Smooth muscle cell (in vitro differentiated cells): Measurements from ENCODE around the gene HERPUD1. TPM values are rescaled to one million over a fixed set of nuclear protein-coding genes. Genes with fewer than 3 reads are reported as not detected.
"Not testable (repeated sequence)": the region's sequence is repeated elsewhere in the genome, so short reads cannot be mapped to it uniquely, and the experiment has no call there.

Experiments
- DNase-seq: peaks from one replicate; lab custom pipeline; 2025; ENCODE audit not compliant: unreplicated experiment; lab: John Stamatoyannopoulos, UW
- H2AFZ ChIP-seq: fragments of 200-600 bp; sonication (generic); 2 replicates; pipeline ENCODE4 v1.6.0; 2016; ENCODE audit warnings: antibody characterized with exemption, low read depth, mild to moderate bottlenecking
- H3F3A ChIP-seq: fragments of 200-600 bp; sonication (generic); 2 replicates; pipeline ENCODE4 v1.6.0; 2017; ENCODE audit warnings: antibody characterized with exemption, low read depth
- H3K27ac ChIP-seq: fragments of 200-600 bp; sonication (generic); 2 replicates; pipeline ENCODE4 v1.5.1; 2016; ENCODE audit warnings: low read depth, mild to moderate bottlenecking
- H3K27me3 ChIP-seq: fragments of 200-600 bp; sonication (generic); 2 replicates; pipeline ENCODE4 v1.6.1; 2016; ENCODE audit warnings: low read depth, mild to moderate bottlenecking
- H3K36me3 ChIP-seq: fragments of 200-600 bp; sonication (generic); 2 replicates; pipeline ENCODE4 v1.5.1; 2016; ENCODE audit warnings: low read depth
- H3K4me1 ChIP-seq: fragments of 200-600 bp; sonication (generic); 2 replicates; pipeline ENCODE4 v1.5.1; 2016; ENCODE audit warnings: low read depth
- H3K4me2 ChIP-seq: fragments of 200-600 bp; sonication (generic); 2 replicates; pipeline ENCODE4 v1.6.0; 2016; ENCODE audit warnings: mild to moderate bottlenecking
- H3K4me3 ChIP-seq: fragments of 200-600 bp; sonication (generic); 2 replicates; pipeline ENCODE4 v1.5.1; 2016; ENCODE audit warnings: mild to moderate bottlenecking
- H3K79me2 ChIP-seq: fragments of 200-600 bp; sonication (generic); 2 replicates; pipeline ENCODE4 v1.6.0; 2016; ENCODE audit warnings: low read depth, mild to moderate bottlenecking
- H3K9ac ChIP-seq: fragments of 200-600 bp; sonication (generic); 2 replicates; pipeline ENCODE4 v1.6.0; 2016; ENCODE audit warnings: low read depth
- H3K9me3 ChIP-seq: fragments of 200-600 bp; sonication (generic); replicated peaks from 2 replicates; pipeline ENCODE4 v1.5.1; 2016; ENCODE audit warnings: low read depth
- H4K20me1 ChIP-seq: fragments of 200-600 bp; sonication (generic); 2 replicates; pipeline ENCODE4 v1.6.0; 2016; ENCODE audit warnings: low read depth
- WGBS: methylation state at CpG from one replicate; pipeline ENCODE4 v1.1.7; 2016; ENCODE audit warnings: low lambda C conversion rate; 5-methylcytosine and 5-hydroxymethylcytosine counted together
- polyA plus RNA-seq: library from polyadenylated mRNA; unstranded; fragments of >200 nt; fragmentation: Nextera tagmentation; extraction: Ambion mirVana; gene quantifications from 2 replicates; pipeline ENCODE4 v1.2.1, GENCODE V29; 2016
- total RNA-seq: library from RNA; depleted of rRNA; stranded (reverse); fragments of >200 nt; gene quantifications from 2 replicates; pipeline ENCODE4 v1.2.3, GENCODE V29; 2014
- TF ChIP-seq, protein P1 (sequence below): fragments of 200-600 bp; sonication (generic); IDR thresholded peaks from 2 replicates; pipeline ENCODE4 v1.5.1; 2017; ENCODE audit warnings: borderline replicate concordance, mild to moderate bottlenecking, antibody characterized with exemption; ENCODE audit not compliant: insufficient read depth, poor library complexity, severe bottlenecking

Gene HERPUD1
- total and polyA plus RNA-seq, 2 experiments from 2014 or later = 253 to 291 TPM

GRCh38 chr16:56933828-56934598 lies 2.1 kb downstream of the HERPUD1 start:
- H3K4me3 ChIP-seq = peak overlapping the region; percentile 97
- peak overlapping the region; percentile 98 for H3K4me2 ChIP-seq
- TF ChIP-seq, protein P1, sequence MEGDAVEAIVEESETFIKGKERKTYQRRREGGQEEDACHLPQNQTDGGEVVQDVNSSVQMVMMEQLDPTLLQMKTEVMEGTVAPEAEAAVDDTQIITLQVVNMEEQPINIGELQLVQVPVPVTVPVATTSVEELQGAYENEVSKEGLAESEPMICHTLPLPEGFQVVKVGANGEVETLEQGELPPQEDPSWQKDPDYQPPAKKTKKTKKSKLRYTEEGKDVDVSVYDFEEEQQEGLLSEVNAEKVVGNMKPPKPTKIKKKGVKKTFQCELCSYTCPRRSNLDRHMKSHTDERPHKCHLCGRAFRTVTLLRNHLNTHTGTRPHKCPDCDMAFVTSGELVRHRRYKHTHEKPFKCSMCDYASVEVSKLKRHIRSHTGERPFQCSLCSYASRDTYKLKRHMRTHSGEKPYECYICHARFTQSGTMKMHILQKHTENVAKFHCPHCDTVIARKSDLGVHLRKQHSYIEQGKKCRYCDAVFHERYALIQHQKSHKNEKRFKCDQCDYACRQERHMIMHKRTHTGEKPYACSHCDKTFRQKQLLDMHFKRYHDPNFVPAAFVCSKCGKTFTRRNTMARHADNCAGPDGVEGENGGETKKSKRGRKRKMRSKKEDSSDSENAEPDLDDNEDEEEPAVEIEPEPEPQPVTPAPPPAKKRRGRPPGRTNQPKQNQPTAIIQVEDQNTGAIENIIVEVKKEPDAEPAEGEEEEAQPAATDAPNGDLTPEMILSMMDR = no peak
- H3K79me2 ChIP-seq = peaks cover 57% of the 10 kb centered on the region
- WGBS = 77% methylated on average over 8 of the region's 8 CpGs
- peaks cover 28% of the 10 kb centered on the region for H3K36me3 ChIP-seq
- H3K9me3 ChIP-seq = no peaks in the 10 kb centered on the region
- peak overlapping the region; percentile 97 for H3K9ac ChIP-seq
- peak overlapping the region; percentile 84 for H3K27ac ChIP-seq
- peaks cover 68% of the 10 kb centered on the region for H4K20me1 ChIP-seq
- no peak for DNase-seq
- H3K4me1 ChIP-seq = peaks cover 21% of the 10 kb centered on the region
- H3K27me3 ChIP-seq = no peaks in the 10 kb centered on the region
- peaks cover 16% of the 10 kb centered on the region for H3F3A ChIP-seq
- no peak overlapping the region for H2AFZ ChIP-seq

DNA sequence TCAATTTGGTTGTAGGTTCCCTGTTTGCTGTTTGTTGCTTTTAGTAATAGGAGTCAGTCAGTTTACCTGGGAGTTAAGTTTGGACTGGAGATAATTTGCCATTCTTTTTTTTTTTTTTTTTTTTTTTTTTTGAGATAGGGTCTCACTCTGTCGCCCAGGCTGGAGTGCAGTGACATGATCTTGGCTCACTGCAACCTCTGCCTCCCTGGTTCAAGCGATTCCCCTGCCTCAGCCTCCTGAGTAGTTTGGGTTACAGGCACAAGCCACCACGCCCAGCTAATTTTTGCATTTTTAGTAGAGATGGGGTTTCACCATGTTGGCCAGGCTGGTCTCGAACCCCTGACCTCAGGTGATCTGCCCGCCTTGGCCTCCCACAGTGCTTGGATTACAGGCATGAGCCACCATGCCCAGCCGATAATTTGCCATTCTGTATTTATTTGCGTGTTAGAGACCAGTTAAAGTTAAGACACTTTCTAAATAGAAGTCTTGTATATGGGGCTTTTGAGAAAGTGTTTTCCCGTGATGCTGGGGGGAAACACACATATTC lies 2.7 kb downstream of the HERPUD1 start:
- H3K9me3 ChIP-seq, H3K27me3 ChIP-seq, DNase-seq, H2AFZ ChIP-seq: not testable (repeated sequence)
- Histone ChIP-seq H4K20me1 (peaks cover 75% of the 10 kb centered on the region), H3K4me1 (peaks cover 21% of the 10 kb centered on the region), H3K4me3 (peak overlapping the region; percentile 97), H3F3A (peaks cover 20% of the 10 kb centered on the region), H3K27ac (peak overlapping the region; percentile 12), H3K9ac (peak overlapping the region; percentile 97), H3K4me2 (peak overlapping the region; percentile 98), H3K36me3 (peaks cover 31% of the 10 kb centered on the region), H3K79me2 (peaks cover 57% of the 10 kb centered on the region)
- WGBS = 78% methylated on average over 8 of the region's 8 CpGs

DNA sequence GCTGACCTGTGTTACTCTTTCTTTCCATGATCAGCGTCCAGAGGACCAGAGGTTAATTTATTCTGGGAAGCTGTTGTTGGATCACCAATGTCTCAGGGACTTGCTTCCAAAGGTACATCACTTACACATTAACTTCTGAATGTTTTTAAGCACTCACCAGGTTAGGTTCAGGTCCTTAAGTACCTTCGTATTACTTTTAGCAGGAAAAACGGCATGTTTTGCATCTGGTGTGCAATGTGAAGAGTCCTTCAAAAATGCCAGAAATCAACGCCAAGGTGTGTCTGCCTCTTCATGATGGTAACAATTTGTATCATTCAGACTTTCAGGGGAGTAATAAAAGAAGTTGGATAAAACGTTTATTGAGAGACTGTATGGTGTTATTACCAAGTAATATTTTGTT lies 3.3 kb downstream of the HERPUD1 start:
- Histone ChIP-seq H3K36me3 (peaks cover 31% of the 10 kb centered on the region), H3K9ac (no peak overlapping the region), H2AFZ (no peak overlapping the region), H3K27me3 (no peaks in the 10 kb centered on the region), H3K4me1 (peaks cover 21% of the 10 kb centered on the region), H4K20me1 (peaks cover 80% of the 10 kb centered on the region), H3K9me3 (no peaks in the 10 kb centered on the region), H3K27ac (peak overlapping the region; percentile 12), H3K4me2 (peak overlapping the region; percentile 98), H3F3A (peaks cover 20% of the 10 kb centered on the region), H3K79me2 (peaks cover 61% of the 10 kb centered on the region), H3K4me3 (peak overlapping the region; percentile 97)
- WGBS = 85% methylated on average over 5 of the region's 5 CpGs
- DNase-seq = no peak
- TF ChIP-seq, protein P1 = no peak

GRCh38 chr16:56936491-56936890 lies 4.5 kb downstream of the HERPUD1 start:
- Histone ChIP-seq H3K4me2 (peak overlapping the region; percentile 98), H3K4me1 (peaks cover 16% of the 10 kb centered on the region), H2AFZ (no peak overlapping the region), H3K4me3 (no peak overlapping the region), H3K27me3 (no peaks in the 10 kb centered on the region), H3K27ac (peak overlapping the region; percentile 12), H3F3A (peaks cover 20% of the 10 kb centered on the region), H3K9me3 (no peaks in the 10 kb centered on the region), H3K79me2 (peaks cover 62% of the 10 kb centered on the region), H3K9ac (no peak overlapping the region), H4K20me1 (peaks cover 93% of the 10 kb centered on the region), H3K36me3 (peaks cover 31% of the 10 kb centered on the region)
- WGBS = 79% methylated on average over 5 of the region's 5 CpGs
- TF ChIP-seq, protein P1 = no peak
- no peak for DNase-seq
